K562 (cell line): ENCODE data around the gene HOXA13. TPM values are rescaled to one million over a fixed set of nuclear protein-coding genes. Genes with fewer than 3 reads are reported as not detected.

Source experiments
- ATAC-seq: fragments of 200-7000 bp; cut with Tn5 transposase; 3 replicates; pipeline ENCODE4 v1.9.1; 2020; ENCODE audit warnings: moderate library complexity
- BruUV-seq: library from RNA; stranded (reverse); fragments of 400-500 nt; replicated peaks from 2 replicates; lab custom pipeline; 2021; lab: Mats Ljungman, UMichigan
- CTCF ChIA-PET: fragments of 300-600 bp; formaldehyde crosslinking; extraction: SDS; loops from one replicate; lab custom pipeline; 2021; ENCODE audit warnings: low intra/inter-chr PET ratio; lab: Yijun Ruan, JAX
- POLR2A ChIA-PET: fragments of 300-600, 350-650 bp; sonication (Branson Sonifier 250); formaldehyde crosslinking; extraction: SDS; loops from one replicate; lab custom pipeline; 2021; ENCODE audit warnings: antibody characterized with exemption, inconsistent platforms; lab: Yijun Ruan, JAX
- DNase-seq, 4 experiments: peaks; one replicate each; pipeline versions ENCODE4 v3.0.0 to v3.0.0-alpha.2; 2011 to 2018; ENCODE audit warnings: low spot score in 3 of 4, mixed read lengths in 3 of 4; ENCODE audit errors: extremely low read depth in 1 of 4
- FAIRE-seq: peaks from 2 replicates; lab custom pipeline; 2011; peaks lifted over from hg19 to GRCh38; lab: Jason Lieb, UNC
- H2AFZ ChIP-seq: 2 replicates; pipeline ENCODE4 v1.6.0; 2011; ENCODE audit warnings: low read depth, low read length, control low read depth, inconsistent platforms
- H3K27ac ChIP-seq: fragments of 200-600 bp; 3 replicates; pipeline ENCODE4 v1.8.0; 2011; ENCODE audit warnings: low read depth, mild to moderate bottlenecking, control low read depth, inconsistent platforms, low read length, moderate library complexity, mixed read lengths; ENCODE audit errors: extremely low read depth
- H3K27me3 ChIP-seq, 2 experiments: fragments of 300-600 bp in 1 of 2; 2 replicates in 1 of 2; 3 replicates in 1 of 2; pipeline versions ENCODE4 v1.6.0 to v1.8.0; 2011; ENCODE audit warnings: inconsistent platforms in 2 of 2, low read length in 2 of 2, mild to moderate bottlenecking in 1 of 2, mixed read lengths in 1 of 2, moderate library complexity in 1 of 2; ENCODE audit not compliant: control insufficient read depth in 2 of 2, insufficient read depth in 2 of 2
- H3K36me3 ChIP-seq: fragments of 300-600 bp; 3 replicates; pipeline ENCODE4 v1.8.0; 2011; ENCODE audit warnings: mild to moderate bottlenecking, low read length, inconsistent platforms; ENCODE audit not compliant: control insufficient read depth, insufficient read depth
- H3K4me1 ChIP-seq, 2 experiments: fragments of 200-600 bp in 1 of 2; replicated peaks in 1 of 2; 2 replicates in 1 of 2; 3 replicates in 1 of 2; pipeline versions ENCODE4 v1.5.1 to v1.8.0; 2011; ENCODE audit warnings: inconsistent platforms in 2 of 2, low read length in 2 of 2, mild to moderate bottlenecking in 1 of 2, mixed read lengths in 1 of 2, moderate library complexity in 1 of 2; ENCODE audit not compliant: control insufficient read depth in 2 of 2, insufficient read depth in 2 of 2
- H3K4me2 ChIP-seq: 2 replicates; pipeline ENCODE4 v1.6.1; 2011; ENCODE audit warnings: low read length, control low read depth, inconsistent platforms, mixed read lengths; ENCODE audit not compliant: insufficient read depth
- H3K4me3 ChIP-seq: fragments of 200-600 bp; sonication (generic), shearing (Covaris generic); 2 replicates; pipeline ENCODE4 v1.5.1; 2016; ENCODE audit warnings: control low read depth, inconsistent platforms
- H3K79me2 ChIP-seq: fragments of 200-600 bp; 3 replicates; pipeline ENCODE4 v1.8.0; 2011; ENCODE audit warnings: low read length, inconsistent platforms; ENCODE audit not compliant: control insufficient read depth, insufficient read depth
- H3K9ac ChIP-seq, 2 experiments: 2 replicates each; pipeline versions ENCODE4 v1.6.0 to v1.6.1; 2011; ENCODE audit warnings: low read depth in 2 of 2, low read length in 2 of 2, control low read depth in 1 of 2, inconsistent platforms in 1 of 2, mild to moderate bottlenecking in 1 of 2, mixed read lengths in 1 of 2; ENCODE audit not compliant: insufficient read depth in 1 of 2
- H3K9me1 ChIP-seq: one replicate; pipeline ENCODE4 v1.6.0; 2011; ENCODE audit warnings: inconsistent platforms, mild to moderate bottlenecking, low read length, moderate library complexity; ENCODE audit not compliant: control insufficient read depth, insufficient read depth
- H3K9me3 ChIP-seq: replicated peaks from 2 replicates; pipeline ENCODE4 v1.5.1; 2011; ENCODE audit warnings: low read depth, low read length, inconsistent platforms; ENCODE audit not compliant: control insufficient read depth, insufficient read depth
- H4K20me1 ChIP-seq: replicated peaks from 2 replicates; pipeline ENCODE4 v1.6.1; 2011; ENCODE audit warnings: low read length, inconsistent platforms, mixed read lengths; ENCODE audit not compliant: control insufficient read depth, insufficient read depth
- ATF3 ChIP-seq, 2 experiments: fragments of 450-650 bp in 1 of 2; sonication (generic) in 1 of 2; formaldehyde crosslinking in 1 of 2; IDR thresholded peaks in 1 of 2; conservative IDR thresholded peaks in 1 of 2; 2 replicates each; pipeline versions ENCODE4 v1.6.1 to v1.8.1; 2016 to 2023; ENCODE audit warnings: mild to moderate bottlenecking in 2 of 2, moderate library complexity in 2 of 2, inconsistent platforms in 1 of 2, missing genetic modification reagents in 1 of 2
- CTBP1 ChIP-seq: fragments of 450-650 bp; IDR thresholded peaks from 2 replicates; pipeline ENCODE4 v1.6.1; 2016; ENCODE audit warnings: borderline replicate concordance
- CXXC5 ChIP-seq: fragments of 250-450 bp; sonication (Bioruptor Pico); IDR thresholded peaks from 2 replicates; pipeline ENCODE4 v1.8.0; 2022; ENCODE audit warnings: inconsistent platforms, mild to moderate bottlenecking, moderate library complexity
- POLR2AphosphoS2 ChIP-seq: IDR thresholded peaks from 2 replicates; pipeline ENCODE4 v1.6.1; 2012; ENCODE audit warnings: low read length, improper control_type of control experiment
- PRDM10 ChIP-seq: fragments of 450-650 bp; IDR thresholded peaks from 2 replicates; pipeline ENCODE4 v1.6.1; 2018; ENCODE audit not compliant: partially characterized antibody
- RCOR1 ChIP-seq, 2 experiments: IDR thresholded peaks; 2 replicates each; pipeline ENCODE4 v1.6.1; 2012; ENCODE audit warnings: low read depth in 2 of 2, low read length in 2 of 2, borderline replicate concordance in 1 of 2, improper control_type of control experiment in 1 of 2
- SMAD4 ChIP-seq: fragments of 250-450 bp; sonication (Bioruptor Pico); conservative IDR thresholded peaks from 2 replicates; pipeline ENCODE4 v1.8.0; 2021; ENCODE audit warnings: inconsistent platforms, mild to moderate bottlenecking, moderate library complexity
- SMC3 ChIP-seq: conservative IDR thresholded peaks from 2 replicates; pipeline ENCODE4 v1.6.1; 2011; ENCODE audit warnings: low read depth, low read length, improper control_type of control experiment; ENCODE audit not compliant: insufficient read depth
- ZNF212 ChIP-seq: fragments of 450-650 bp; formaldehyde crosslinking; IDR thresholded peaks from 2 replicates; pipeline ENCODE4 v1.4.0; 2020; ENCODE audit warnings: mild to moderate bottlenecking
- WGBS: fragments of 100-300 bp; shearing (Covaris generic); methylation state at CpG from one replicate; pipeline ENCODE4 v1.1.6; 2016; ENCODE audit warnings: low coverage, mixed read lengths; ENCODE audit not compliant: insufficient coverage; ENCODE audit errors: missing lambda C conversion rate; 5-methylcytosine and 5-hydroxymethylcytosine counted together
- in situ Hi-C: fragments of 300-500 bp; cut with MboI; formaldehyde crosslinking; loops from 4 replicates; pipeline ENCODE4 v1.15.0; 2018; ENCODE audit warnings: inconsistent platforms, mixed read lengths
- intact Hi-C: fragments of 100-400 bp; cut with micrococcal nuclease; formaldehyde crosslinking; loops from 2 replicates; pipeline ENCODE4 v1.14.2; 2022
- polyA plus RNA-seq, 8 experiments: library from polyadenylated mRNA; depleted of rRNA in 4 of 8; stranded (reverse) in 5 of 8; unstranded in 3 of 8; fragments of >200 nt; fragmentation: Nextera tagmentation in 2 of 8; fragmentation: Illumina TruSeq in 1 of 8; extraction: Ambion mirVana in 2 of 8; extraction: Trizol in 1 of 8; gene quantifications; 2 replicates each; pipeline versions ENCODE4 v1.2.1 to v1.2.3, GENCODE V29; 2011 to 2014; ENCODE audit warnings: inconsistent platforms in 1 of 8, missing spikeins in 1 of 8
- total RNA-seq, 7 experiments: library from RNA; depleted of rRNA in 6 of 7; stranded (reverse); fragments of >200 nt in 6 of 7; fragmentation: Illumina TruSeq in 2 of 7; extraction: Trizol in 2 of 7; gene quantifications; 2 replicates each; pipeline versions ENCODE4 v1.2.1 to v1.2.3, GENCODE V29; 2011 to 2021; ENCODE audit warnings: low replicate concordance in 1 of 7

Gene HOXA13
- total and polyA plus RNA-seq, 9 of the 15 experiments (the other 6 are each of a cell fraction or from before 2014, with no cell fraction given), result not detected

DNA sequence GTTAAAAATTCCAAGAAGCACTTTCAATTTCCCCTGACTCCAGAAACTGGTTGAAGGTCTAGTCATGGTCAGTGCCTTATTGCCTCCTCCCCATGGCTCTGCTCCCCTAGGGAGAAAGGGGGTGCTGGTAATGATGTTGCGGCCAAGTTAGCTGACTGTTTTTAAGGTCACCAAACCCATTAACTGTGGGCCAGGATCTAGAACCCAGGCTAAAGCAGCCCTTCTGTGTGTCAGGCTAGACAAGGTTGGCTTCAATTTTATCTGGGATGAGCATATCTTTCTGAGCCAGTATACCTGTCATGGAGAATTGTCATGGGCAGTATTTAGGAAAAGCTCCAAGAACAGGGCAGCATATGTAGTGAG is 11.2 kb upstream of the HOXA13 start (continued):
- no peak for TF ChIP-seq PRDM10

DNA sequence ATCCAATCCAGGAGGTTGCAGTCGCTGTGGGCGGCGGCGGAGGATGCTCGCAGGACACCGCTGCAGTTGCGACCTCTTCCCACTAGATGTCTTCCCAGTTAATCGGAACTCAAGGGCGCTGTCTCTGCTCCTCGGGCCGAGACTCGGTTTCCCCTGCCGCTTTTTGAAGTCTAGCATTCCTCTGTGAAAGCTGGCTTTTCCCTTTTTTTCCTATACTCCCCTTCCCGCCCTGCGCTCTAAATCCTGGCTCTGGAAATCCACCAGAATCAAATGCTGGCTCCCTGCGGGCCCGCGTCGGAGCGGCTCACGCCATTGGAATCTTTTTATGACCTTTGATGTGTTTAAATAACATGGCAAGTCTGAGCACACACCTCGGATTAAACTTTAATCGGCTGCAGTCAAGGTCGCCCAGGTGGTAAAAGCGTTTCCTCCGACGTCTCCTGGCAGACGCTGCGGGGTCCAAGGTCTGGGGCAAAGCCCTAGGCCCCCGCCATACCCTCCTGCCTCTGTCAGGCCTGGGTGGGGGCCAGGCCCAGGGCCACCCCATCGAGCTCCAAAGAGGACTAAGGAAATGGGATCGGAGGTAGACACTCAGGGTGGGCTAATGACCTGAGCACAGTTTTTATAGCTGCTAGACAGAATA is 10.7 kb upstream of the HOXA13 start:
- intact Hi-C loops (loop anchor here (2.0 to 5.0 kb wide), 2 partner anchors 367 to 452 kb away; partner anchors contain the start of gene HIBADH), in situ Hi-C loops (no loop called here)
- no TSS peak for BruUV-seq
- ChIA-PET CTCF (interaction anchor here (0.6 kb wide), 1 partner anchor 14 kb away, joined by 3 read pairs; no protein-coding TSS in a partner anchor), POLR2A (interaction anchor here (0.6 to 0.7 kb wide), 2 partner anchors 32 to 216 kb away, joined by 3 read pairs; no protein-coding TSS in a partner anchor)
- H4K20me1 ChIP-seq, result peaks cover 7% of the 10 kb centered on the region; the same call in 1 of the 2 replicates
- H3K27me3 ChIP-seq, result peaks cover 44 to 70% of the 10 kb centered on the region in 2 experiments
- FAIRE-seq, result peak; percentile 63
- 19% methylated on average over 31 of the region's 32 CpGs for WGBS
- H3K4me2 ChIP-seq, result no peak overlapping the region
- H3K9me1 ChIP-seq, result no peaks in the 10 kb centered on the region
- DNase-seq, result peak; percentile 48 to 68 (median 64)
- H3K9me3 ChIP-seq, result no peaks in the 10 kb centered on the region
- H3K4me3 ChIP-seq, result no peak overlapping the region
- H3K9ac ChIP-seq, result no peak overlapping the region
- H2AFZ ChIP-seq, result no peak overlapping the region; the same call in 1 of the 2 replicates
- ATAC-seq, result peak; percentile 91
- no peaks in the 10 kb centered on the region for H3K36me3 ChIP-seq
- no peaks in the 10 kb centered on the region for H3K79me2 ChIP-seq
- no peak overlapping the region for H3K27ac ChIP-seq
- H3K4me1 ChIP-seq, result peaks cover 0 to 15% of the 10 kb centered on the region in 2 experiments; a peak in 1 of 5 replicates
- TF ChIP-seq SMAD4 (CRISPR knock-in tag), result no peak
- TF ChIP-seq RCOR1 (IDR thresholded peaks at IDR 0.05; ENCODE audit: borderline replicate concordance in 1 of 2, low read depth in 2 of 2, low read length in 2 of 2), result 0 out of 4 replicates have a peak, but pooled peaks of 1 of the 2 experiments have one; percentile 29
- 0 out of 2 replicates have a peak, but pooled peaks have one; percentile 17 for TF ChIP-seq CTBP1
- TF ChIP-seq ATF3 (IDR thresholded peaks at IDR 0.05), result no peak
- TF ChIP-seq ATF3 (CRISPR knock-in tag; conservative IDR thresholded peaks at IDR 0.05), result no peak
- peak; percentile 62 for TF ChIP-seq SMC3
- TF ChIP-seq ZNF212 (CRISPR knock-in tag), result no peak
- no peak for TF ChIP-seq POLR2AphosphoS2
- TF ChIP-seq CXXC5 (CRISPR knock-in tag), result no peak
